B cell (primary cell): ENCODE measurements around the gene SAMM50.

Source experiments
- EZH2 ChIP-seq: IDR thresholded peaks from 2 replicates; pipeline ENCODE4 v1.6.1; 2012; ENCODE audit warnings: borderline replicate concordance, low read depth, mild to moderate bottlenecking, moderate library complexity, low read length; ENCODE audit not compliant: insufficient read depth, poor library complexity, severe bottlenecking
- TF ChIP-seq, protein P1 (sequence below): fragments of 200-600 bp; IDR thresholded peaks from one replicate; pipeline ENCODE4 v1.8.0; 2022; ENCODE audit warnings: antibody characterized with exemption, mild to moderate bottlenecking

DNA sequence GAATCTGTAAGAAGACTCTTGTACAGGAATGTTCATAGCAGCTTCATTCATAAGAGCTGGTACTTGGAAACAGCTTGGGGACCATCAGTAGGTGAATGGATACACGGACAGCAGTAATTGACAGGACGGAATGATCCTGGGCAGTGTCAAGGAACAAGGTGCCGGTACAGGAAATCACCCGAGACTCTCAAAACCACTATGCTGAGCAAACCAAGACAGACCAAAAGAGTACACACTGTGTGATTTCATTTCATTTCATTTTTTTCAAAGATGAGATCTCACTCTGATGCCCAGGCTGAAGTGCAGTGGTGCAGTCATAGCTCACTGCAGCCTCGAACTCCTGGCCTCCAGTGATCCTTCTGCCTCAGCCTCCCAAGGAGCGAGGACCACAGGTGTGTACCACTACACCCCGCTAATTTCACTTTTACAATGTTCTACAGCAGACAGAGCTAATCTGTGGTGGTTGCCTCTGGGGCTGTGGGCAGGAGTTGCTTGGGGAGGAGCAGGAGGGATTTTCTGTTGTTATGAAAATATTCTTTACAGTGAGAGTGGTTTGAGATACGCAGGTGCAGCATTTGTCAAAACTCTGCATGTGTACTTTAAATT, 84.4 kb downstream of the SAMM50 start:
- TF ChIP-seq, protein P1, sequence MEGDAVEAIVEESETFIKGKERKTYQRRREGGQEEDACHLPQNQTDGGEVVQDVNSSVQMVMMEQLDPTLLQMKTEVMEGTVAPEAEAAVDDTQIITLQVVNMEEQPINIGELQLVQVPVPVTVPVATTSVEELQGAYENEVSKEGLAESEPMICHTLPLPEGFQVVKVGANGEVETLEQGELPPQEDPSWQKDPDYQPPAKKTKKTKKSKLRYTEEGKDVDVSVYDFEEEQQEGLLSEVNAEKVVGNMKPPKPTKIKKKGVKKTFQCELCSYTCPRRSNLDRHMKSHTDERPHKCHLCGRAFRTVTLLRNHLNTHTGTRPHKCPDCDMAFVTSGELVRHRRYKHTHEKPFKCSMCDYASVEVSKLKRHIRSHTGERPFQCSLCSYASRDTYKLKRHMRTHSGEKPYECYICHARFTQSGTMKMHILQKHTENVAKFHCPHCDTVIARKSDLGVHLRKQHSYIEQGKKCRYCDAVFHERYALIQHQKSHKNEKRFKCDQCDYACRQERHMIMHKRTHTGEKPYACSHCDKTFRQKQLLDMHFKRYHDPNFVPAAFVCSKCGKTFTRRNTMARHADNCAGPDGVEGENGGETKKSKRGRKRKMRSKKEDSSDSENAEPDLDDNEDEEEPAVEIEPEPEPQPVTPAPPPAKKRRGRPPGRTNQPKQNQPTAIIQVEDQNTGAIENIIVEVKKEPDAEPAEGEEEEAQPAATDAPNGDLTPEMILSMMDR, result no peak
- no peak for TF ChIP-seq EZH2
